Mucosa of rectum (tissue), 2 donors: Measurements from ENCODE around the gene MAMLD1.
A peak's percentile ranks its signal among the peaks of the same experiment; 100 is the strongest.

Experiments used
- H3K27ac ChIP-seq, 2 donors: one replicate each; pipeline ENCODE4 v1.7.0; 2013; ENCODE audit warnings: inconsistent platforms in 2 of 2, low read depth in 2 of 2, low read length in 2 of 2
- H3K27me3 ChIP-seq, 2 donors: one replicate each; pipeline ENCODE4 v1.7.0; 2013; ENCODE audit warnings: low read length in 2 of 2; ENCODE audit not compliant: control insufficient read depth in 2 of 2, insufficient read depth in 2 of 2
- H3K36me3 ChIP-seq, 2 donors: one replicate each; pipeline ENCODE4 v1.7.0; 2013; ENCODE audit warnings: low read length in 2 of 2; ENCODE audit not compliant: control insufficient read depth in 2 of 2, insufficient read depth in 2 of 2
- H3K4me1 ChIP-seq, 2 donors: one replicate each; pipeline ENCODE4 v1.7.0; 2013; ENCODE audit warnings: low read length in 2 of 2, mild to moderate bottlenecking in 1 of 2; ENCODE audit not compliant: control insufficient read depth in 2 of 2, insufficient read depth in 2 of 2
- H3K4me3 ChIP-seq, 2 donors: one replicate each; pipeline ENCODE4 v1.7.0; 2013; ENCODE audit warnings: low read length in 2 of 2
- H3K9ac ChIP-seq, 2 donors: one replicate each; pipeline ENCODE4 v1.7.0; 2013; ENCODE audit warnings: low read length in 2 of 2, low read depth in 1 of 2, mild to moderate bottlenecking in 1 of 2
- H3K9me3 ChIP-seq, 2 donors: one replicate each; pipeline ENCODE4 v1.7.0; 2013; ENCODE audit warnings: low read length in 2 of 2; ENCODE audit not compliant: control insufficient read depth in 2 of 2
- donor health status: healthy.
- donor health status: Normal muscosa, but diverticular disease.

The MAMLD1 gene

DNA sequence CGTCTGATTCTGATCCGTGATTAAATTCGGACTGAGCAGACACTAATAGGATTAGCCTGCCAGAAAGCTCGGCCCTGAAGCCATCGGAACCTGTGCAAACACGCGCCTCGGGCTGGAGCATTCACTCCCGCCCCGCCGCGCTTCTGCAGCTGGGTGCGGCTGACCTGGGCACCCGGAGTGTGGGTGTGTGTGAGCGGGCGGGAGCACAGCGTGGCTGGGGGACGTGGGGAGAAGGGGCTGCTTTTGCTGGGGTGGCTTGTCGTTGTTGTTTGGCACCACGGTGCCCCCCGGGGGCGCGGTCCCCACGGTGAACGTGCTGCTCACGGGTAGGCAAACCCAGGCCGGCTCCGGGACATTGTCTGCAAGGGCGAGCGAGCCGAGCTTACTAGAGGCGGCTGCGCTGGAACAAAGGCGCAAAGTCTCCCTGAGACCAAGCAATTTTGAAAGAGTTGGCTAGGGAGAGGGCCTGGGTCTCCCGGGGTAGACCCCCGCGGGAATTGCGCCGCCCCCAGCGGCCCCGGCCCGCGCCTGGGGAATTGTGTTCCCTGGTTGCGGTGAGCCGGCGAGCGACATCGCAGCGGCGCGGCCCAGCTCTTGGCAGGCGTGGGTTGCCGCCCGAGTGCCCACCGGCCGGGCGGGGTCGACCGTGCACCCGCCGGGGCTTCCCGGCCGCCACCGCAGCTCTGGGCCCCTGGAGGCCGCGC is 1.4 kb downstream of the MAMLD1 start:
- Histone ChIP-seq H3K9ac (no peak overlapping the region), H3K4me3 (peak overlapping the region; percentile 52 to 65), H3K9me3 (no peaks in the 10 kb centered on the region), H3K27ac (peak overlapping the region in 1 of 2 donors; percentile 43), H3K27me3 (peaks cover 12 to 22% of the 10 kb centered on the region in 2 donors), H3K4me1 (peaks cover 4 to 15% of the 10 kb centered on the region in 2 donors), H3K36me3 (no peaks in the 10 kb centered on the region)

DNA sequence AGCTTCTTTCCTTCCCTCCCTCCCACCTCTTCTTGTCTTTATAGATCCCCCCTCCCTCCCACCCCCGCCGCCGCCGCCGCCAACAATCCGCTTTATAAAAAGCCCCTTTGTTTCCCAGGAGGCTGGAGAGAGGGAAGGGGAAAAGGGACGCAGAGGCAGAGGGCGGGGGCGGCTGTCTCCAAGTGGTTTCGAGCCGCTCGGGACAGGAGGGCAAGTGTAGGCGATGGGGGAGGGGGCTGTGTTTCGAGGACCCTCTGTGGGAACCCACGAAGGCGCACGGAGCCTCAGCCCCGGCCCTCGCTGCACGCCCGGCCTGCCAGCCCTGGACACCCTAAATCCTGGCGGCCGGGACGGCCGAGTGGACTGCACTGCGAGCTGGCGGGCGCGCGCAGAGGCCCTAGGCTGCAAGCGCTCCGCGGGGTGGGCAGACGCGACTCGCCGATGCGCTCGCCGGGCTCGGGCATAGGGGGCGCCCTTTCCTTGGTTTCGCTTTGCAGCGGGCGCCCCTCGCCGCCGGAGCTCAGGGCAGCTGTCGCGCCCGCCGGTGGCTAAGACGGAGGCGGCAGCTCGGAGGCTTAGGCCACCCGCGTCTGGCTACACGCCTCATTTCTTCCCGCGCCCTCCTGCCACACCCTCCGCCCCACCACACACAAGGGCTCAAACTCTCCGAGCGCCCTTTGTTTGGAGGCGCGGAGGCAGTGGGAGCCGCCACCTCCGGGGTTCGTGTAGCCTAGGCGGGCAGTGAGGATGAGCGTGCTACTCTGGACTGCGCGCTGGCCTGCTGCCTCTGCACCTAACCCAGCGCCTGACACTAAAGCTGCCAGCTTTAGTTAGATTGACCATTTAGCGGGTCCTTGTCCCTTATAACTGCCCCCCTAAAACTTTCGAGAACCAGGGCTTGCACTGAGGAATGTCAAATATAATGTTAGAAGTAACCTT is 2.2 kb downstream of the MAMLD1 start:
- Histone ChIP-seq H3K27ac (peak overlapping the region; percentile 52 to 63), H3K36me3 (no peaks in the 10 kb centered on the region), H3K4me1 (peaks cover 4 to 15% of the 10 kb centered on the region in 2 donors), H3K4me3 (peak overlapping the region; percentile 48 to 52), H3K27me3 (peaks cover 10 to 22% of the 10 kb centered on the region in 2 donors), H3K9ac (peak overlapping the region; percentile 14 to 39), H3K9me3 (no peaks in the 10 kb centered on the region)

DNA sequence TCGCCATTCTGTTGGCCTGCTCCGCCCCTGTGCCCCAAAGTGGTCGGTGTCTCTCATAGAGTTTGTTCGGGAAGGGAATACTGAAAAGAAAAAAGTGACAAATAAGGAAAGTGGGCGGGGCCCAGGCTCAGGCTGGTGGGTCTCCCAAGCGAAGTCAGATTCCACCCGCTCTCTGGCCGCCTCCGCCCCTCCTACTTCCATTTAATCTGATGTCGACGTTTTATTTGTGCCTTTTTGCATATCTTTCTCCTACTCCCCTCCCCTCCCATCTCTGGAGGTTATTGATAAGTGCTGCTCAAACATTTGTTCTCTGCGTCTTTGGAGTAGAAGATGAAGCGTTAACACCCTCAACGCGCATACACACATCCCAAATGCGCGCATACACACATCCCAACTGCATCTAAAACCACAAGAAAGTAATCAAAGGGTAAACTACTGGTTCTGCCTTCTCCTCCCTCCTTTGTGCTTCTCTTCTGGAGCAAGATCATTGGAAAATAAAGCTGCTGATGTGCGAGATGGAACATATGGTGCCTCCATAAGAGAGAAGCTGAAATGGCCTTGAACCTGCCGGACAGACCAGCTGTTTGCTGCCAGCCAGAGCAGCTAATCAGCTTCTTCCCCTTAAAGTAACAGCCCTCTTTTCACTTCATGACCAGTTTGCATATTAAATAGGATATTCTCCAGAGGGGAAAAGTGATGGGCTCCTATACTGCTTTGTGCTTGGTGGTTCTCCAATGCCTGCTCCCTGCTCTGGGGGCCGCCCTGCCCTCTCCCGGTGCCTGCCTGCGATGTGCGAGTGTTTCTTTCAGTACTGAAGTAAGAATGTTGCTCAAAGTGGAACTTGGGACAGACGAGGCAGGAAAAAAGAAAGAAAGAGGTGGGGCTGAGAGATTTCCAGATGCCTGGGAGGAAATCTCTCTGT is 3.1 kb downstream of the MAMLD1 start:
- peak overlapping the region in 1 of 2 donors; percentile 39 for H3K9ac ChIP-seq
- peaks cover 10 to 14% of the 10 kb centered on the region in 2 donors for H3K27me3 ChIP-seq
- no peaks in the 10 kb centered on the region for H3K9me3 ChIP-seq
- H3K4me1 ChIP-seq, result peaks cover 4 to 15% of the 10 kb centered on the region in 2 donors
- no peaks in the 10 kb centered on the region for H3K36me3 ChIP-seq
- H3K27ac ChIP-seq, result peak overlapping the region; percentile 52 to 63
- H3K4me3 ChIP-seq, result peak overlapping the region; percentile 48 to 51

DNA sequence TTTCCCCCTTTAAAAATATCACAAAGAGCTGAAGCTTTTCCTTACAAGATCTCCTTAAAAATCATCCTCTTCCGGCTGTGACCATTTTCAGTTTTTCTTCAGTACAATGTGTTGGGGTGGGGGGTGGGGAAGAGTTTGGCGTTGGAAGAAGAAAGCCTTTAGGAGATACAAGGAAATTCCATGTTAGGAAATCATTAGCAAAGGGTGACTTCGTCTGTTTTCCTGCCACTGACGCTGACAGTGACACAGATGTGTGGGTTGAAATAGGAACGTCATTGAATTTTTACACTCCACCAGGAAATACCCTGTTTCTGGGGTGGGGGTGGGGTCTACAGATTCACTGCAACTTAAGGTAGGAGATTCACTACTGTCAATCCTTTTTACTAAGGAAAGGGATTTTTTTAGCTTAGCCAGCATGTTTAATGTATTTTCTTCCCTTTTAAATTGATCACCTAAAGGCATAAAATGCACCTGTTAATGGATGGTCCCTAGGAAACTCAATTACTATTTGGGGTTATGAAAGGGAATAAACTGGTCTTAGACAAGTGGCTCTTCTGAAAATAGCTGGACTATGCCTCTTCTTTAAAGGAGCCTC is 3.9 kb downstream of the MAMLD1 start:
- no peak overlapping the region for H3K9ac ChIP-seq

DNA sequence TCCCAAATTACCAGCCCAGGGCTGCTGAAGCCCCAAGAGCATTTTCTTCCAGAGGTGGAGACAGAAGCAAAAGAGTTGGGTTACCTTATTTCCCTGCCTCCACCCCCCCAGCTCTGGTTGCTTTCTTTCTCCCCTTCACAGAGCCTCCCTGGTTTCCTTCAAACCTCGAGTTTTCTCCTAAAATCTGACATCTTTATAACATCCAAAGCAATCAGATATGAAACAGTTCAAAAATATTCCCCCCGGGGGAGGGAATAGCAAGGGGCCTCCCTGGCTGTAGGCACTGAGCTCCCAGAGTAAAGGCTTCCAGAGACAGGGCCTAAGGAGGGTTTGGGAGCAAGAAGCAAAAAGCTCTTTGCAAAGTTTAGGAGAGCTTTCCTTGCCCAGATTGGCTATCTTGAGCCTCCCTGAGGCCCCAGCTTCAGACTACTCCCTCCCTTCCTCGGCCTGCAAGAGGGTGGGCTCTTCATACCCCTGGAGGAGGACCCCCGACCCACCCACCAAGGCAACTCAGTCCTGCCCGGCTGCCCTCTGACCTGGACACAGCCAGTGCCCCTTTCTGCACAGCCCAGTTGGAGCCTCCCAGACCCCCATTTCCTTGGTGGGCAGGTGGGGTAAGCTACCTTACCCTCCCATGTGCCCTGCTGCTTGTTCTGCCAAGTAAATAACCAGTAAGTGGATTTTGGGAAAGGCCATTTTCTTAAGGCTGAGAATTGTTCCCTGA is 7.6 kb downstream of the MAMLD1 start:
- Histone ChIP-seq H3K36me3 (no peaks in the 10 kb centered on the region), H3K27ac (no peak overlapping the region), H3K4me3 (no peak overlapping the region), H3K4me1 (peaks cover 0 to 5% of the 10 kb centered on the region in 2 donors), H3K9me3 (no peaks in the 10 kb centered on the region), H3K9ac (no peak overlapping the region), H3K27me3 (peaks cover 4% of the 10 kb centered on the region in 2 donors)

More for the DNA sequence above, 3.9 kb downstream of the MAMLD1 start:
- Histone ChIP-seq H3K27ac (peak overlapping the region; percentile 41 to 63), H3K9me3 (no peaks in the 10 kb centered on the region), H3K4me3 (peak overlapping the region in 1 of 2 donors; percentile 48), H3K36me3 (no peaks in the 10 kb centered on the region), H3K27me3 (peaks cover 5 to 7% of the 10 kb centered on the region in 2 donors), H3K4me1 (peaks cover 4 to 12% of the 10 kb centered on the region in 2 donors)

GRCh38 chrX:150371877-150372276 is 8.8 kb downstream of the MAMLD1 start:
- Histone ChIP-seq H3K9me3 (no peaks in the 10 kb centered on the region), H3K4me3 (no peak overlapping the region), H3K36me3 (no peaks in the 10 kb centered on the region), H3K27ac (no peak overlapping the region), H3K9ac (peak overlapping the region in 1 of 2 donors; percentile 14), H3K27me3 (peaks cover 0 to 4% of the 10 kb centered on the region in 2 donors), H3K4me1 (no peaks in the 10 kb centered on the region)

DNA sequence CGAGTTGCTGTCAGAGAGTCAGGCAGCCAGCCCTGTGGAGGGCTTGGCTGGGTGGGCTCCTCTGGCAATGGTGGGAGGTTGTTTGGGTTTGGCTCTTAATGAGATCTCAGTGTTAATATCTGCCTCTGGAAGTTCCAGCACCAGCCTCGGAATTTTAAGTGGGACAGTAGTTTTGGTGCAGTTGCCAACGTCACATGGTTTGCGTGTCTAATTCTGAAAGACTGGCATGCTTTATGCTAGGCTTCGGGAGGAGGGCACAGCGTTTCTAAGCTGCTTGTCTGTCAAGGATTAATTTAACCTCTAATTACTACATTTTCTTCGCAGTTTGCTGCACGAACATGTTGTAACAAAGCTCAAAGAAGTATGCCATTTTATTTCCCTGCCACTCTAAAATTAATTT is 9.2 kb downstream of the MAMLD1 start:
- Histone ChIP-seq H3K4me3 (no peak overlapping the region), H3K4me1 (no peaks in the 10 kb centered on the region), H3K36me3 (no peaks in the 10 kb centered on the region), H3K9me3 (no peaks in the 10 kb centered on the region), H3K9ac (peak overlapping the region in 1 of 2 donors; percentile 14), H3K27ac (no peak overlapping the region), H3K27me3 (peaks cover 0 to 4% of the 10 kb centered on the region in 2 donors)

- H3K27ac ChIP-seq, result no peak overlapping the region
Measured at GRCh38 chrX:150372756-150373155, 9.6 kb downstream of the MAMLD1 start.

More at GRCh38 chrX:150372756-150373155, 9.6 kb downstream of the MAMLD1 start:
- Histone ChIP-seq H3K4me1 (no peaks in the 10 kb centered on the region), H3K9ac (no peak overlapping the region), H3K36me3 (no peaks in the 10 kb centered on the region), H3K9me3 (no peaks in the 10 kb centered on the region), H3K4me3 (no peak overlapping the region), H3K27me3 (peaks cover 0 to 4% of the 10 kb centered on the region in 2 donors)
